LNCaP clone FGC (cell line): Measurements from ENCODE around the gene SFSWAP.

ENCODE experiments used
- DNase-seq: peaks from one replicate; pipeline ENCODE4 v3.0.0-alpha.2; 2011; ENCODE audit warnings: low read depth
- H3K4me3 ChIP-seq: 2 replicates; pipeline ENCODE4 v1.5.1; 2011; ENCODE audit warnings: mild to moderate bottlenecking, low read depth, low read length, control low read depth
- CTCF ChIP-seq: IDR thresholded peaks from 2 replicates; pipeline ENCODE4 v1.5.1; 2012; ENCODE audit warnings: mild to moderate bottlenecking; ENCODE audit not compliant: control insufficient read depth, insufficient read depth; ENCODE audit errors: extremely low read depth

The SFSWAP gene

DNA sequence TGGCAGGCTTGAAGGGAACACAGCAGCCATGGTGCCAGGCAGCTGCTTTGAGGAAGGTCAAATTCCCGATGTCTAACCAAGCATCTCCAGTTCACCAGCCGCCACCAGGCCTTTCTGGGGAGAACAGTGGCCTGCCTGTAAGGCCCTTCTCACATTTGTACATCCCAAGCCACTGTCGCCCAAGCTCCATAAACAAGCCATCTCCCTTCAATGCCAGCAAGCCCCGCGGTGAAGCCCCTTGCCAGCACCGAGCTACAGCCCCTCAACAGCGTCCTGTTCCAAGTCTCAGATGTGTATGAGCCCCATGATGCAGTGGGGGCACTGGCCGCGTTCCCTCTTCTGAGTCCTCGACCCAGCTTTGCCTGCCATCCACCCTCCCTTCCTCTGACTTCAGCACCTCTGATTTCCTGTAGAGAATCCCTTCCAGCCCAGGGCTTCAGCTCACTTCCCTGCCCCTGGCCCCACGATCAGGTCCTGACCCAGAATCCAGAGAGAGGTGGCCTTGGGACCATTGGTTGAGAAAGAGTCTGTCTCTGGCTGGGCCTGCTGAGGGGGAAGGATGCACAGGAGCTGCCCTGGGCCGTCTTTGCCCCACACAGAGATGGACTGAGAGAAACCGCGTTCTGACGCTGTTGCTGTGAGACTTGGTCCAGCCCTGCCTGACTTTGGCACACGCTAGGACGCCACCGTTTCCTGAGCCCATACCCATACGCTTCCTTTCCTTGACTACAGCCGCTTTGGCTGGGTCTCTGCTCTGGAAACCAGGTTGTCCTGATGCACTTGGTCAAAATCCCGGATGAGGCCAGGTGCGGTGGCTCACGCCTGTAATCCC lies 115.4 kb downstream of the SFSWAP start:
- no peak for DNase-seq
- H3K4me3 ChIP-seq: no peak overlapping the region
- no peak for TF ChIP-seq CTCF

- peak within 1 kb of the TSS; percentile 26 for H3K4me3 ChIP-seq
- 0 out of 2 replicates have a peak, but pooled peaks have one; percentile 13 for TF ChIP-seq CTCF
- DNase-seq: no peak
Observed at GRCh38 chr12:131827961-131828534, 117.2 kb downstream of the SFSWAP start, which contains the start of gene MMP17. Gene MMP17, plus strand, starts transcription at chr12:131828393. Its CDS starts 102 bp downstream, at chr12:131828495.

DNA sequence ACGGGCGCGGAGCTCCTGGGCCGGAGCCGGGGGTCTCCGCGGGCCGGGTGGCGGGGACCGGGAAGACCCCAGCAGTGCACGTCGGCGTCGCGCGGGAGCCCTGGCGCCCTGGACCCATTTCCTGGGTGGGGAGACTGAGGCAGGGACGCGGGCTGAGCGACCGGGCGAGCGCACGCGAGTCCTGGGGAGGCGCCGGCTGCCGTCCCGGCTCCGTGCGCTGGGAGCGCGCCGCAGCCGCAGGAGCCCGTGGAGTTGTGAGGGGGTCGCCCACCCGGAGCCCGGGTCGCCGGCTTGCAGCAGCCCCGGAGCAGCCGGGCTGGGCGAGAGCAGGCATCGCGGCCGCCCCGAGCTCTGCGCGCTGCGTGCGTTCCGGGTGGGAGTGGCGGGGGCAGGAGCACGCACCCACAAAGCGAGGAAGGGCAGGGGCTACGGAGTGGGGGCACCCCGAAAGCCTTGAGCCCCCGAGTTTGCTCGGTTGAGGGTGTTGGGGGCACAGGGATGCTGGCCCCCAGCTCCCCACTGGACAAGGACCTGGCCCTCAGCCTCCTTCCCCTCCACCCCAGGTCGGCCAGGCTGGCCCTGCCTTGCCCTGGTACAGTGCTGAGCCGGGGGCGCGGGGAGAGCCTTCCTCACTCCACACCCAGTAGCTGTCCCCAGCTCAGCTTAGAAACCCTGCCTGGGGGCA lies 117.9 kb downstream of the SFSWAP start:
- no peak for DNase-seq
- H3K4me3 ChIP-seq: peak overlapping the region; percentile 18; the same call in 1 of the 2 replicates

GRCh38 chr12:131829356-131829747 lies 118.5 kb downstream of the SFSWAP start:
- no peak overlapping the region for H3K4me3 ChIP-seq
- TF ChIP-seq CTCF: no peak
- DNase-seq: no peak

More for the DNA sequence above, 117.9 kb downstream of the SFSWAP start:
- no peak for TF ChIP-seq CTCF

- DNase-seq: no peak
- TF ChIP-seq CTCF: no peak
- no peak overlapping the region for H3K4me3 ChIP-seq
Observed at GRCh38 chr12:131829791-131830334, 119.0 kb downstream of the SFSWAP start.

- H3K4me3 ChIP-seq: no peak overlapping the region
- TF ChIP-seq CTCF: peak; percentile 74
- no peak for DNase-seq
Observed at GRCh38 chr12:131830335-131830913, 119.5 kb downstream of the SFSWAP start.
